ENCODE measurements around the gene PAK1. TPM values are rescaled to one million over a fixed set of nuclear protein-coding genes. Genes with fewer than 3 reads are reported as not detected.

The PAK1 gene
- total and polyA plus RNA-seq, 2 of the 8 experiments (the other 6 are each of a cell fraction or from before 2014, with no cell fraction given): 87.7 to 151 TPM

GRCh38 chr11:77401486-77402217 is 72.2 kb downstream of the PAK1 start:
- Histone ChIP-seq H3K4me2 (ENCODE audit: insufficient read depth in 1 of 2, low read depth in 2 of 2, low read length in 2 of 2) (no peak overlapping the region; a peak in 1 of 4 replicates), H2BK120ac (replicated peaks; ENCODE audit: low read depth, low read length) (no peak overlapping the region), H4K5ac (ENCODE audit: insufficient read length, low read depth, low read length) (no peak overlapping the region), H3K18ac (ENCODE audit: extremely low read depth, low read length) (no peak overlapping the region), H3K9me3 (ENCODE audit: insufficient read depth in 2 of 2, low read depth in 1 of 2, low read length in 1 of 2) (no peaks in the 10 kb centered on the region), H2BK20ac (ENCODE audit: low read length) (no peak overlapping the region), H2AK5ac (ENCODE audit: low read depth, low read length) (no peak overlapping the region; the same call in 1 of the 2 replicates), H2BK15ac (ENCODE audit: low read length) (no peak overlapping the region), H4K91ac (replicated peaks; ENCODE audit: insufficient read length, low read length) (no peak overlapping the region), H3K23ac (ENCODE audit: insufficient read length) (no peak overlapping the region), H2BK12ac (ENCODE audit: low read depth, low read length) (no peak overlapping the region), H3K4ac (replicated peaks; ENCODE audit: insufficient read length, low read depth, low read length) (no peak overlapping the region), H3K56ac (replicated peaks; ENCODE audit: insufficient read length, low read depth, low read length) (no peak overlapping the region), H3K79me2 (ENCODE audit: control insufficient read depth in 1 of 2, insufficient read depth in 2 of 2, low read length in 2 of 2) (peaks cover 38 to 96% of the 10 kb centered on the region in 2 experiments), H3K27me3 (replicated peaks in 1 of 4; ENCODE audit: control insufficient read depth in 3 of 4, extremely low read depth in 1 of 4, insufficient read depth in 3 of 4, low read length in 3 of 4) (no peaks in the 10 kb centered on the region), H2BK5ac (ENCODE audit: low read depth, low read length) (no peak overlapping the region; the same call in 1 of the 2 replicates), H4K20me1 (replicated peaks in 1 of 2; ENCODE audit: control insufficient read depth in 1 of 2, insufficient read depth in 2 of 2, low read length in 2 of 2) (peaks cover 4 to 20% of the 10 kb centered on the region in 2 experiments), H3K14ac (ENCODE audit: insufficient read length) (no peak overlapping the region), H2AFZ (ENCODE audit: low read length) (no peak overlapping the region), H3K27ac (ENCODE audit: low read depth, low read length) (no peak overlapping the region), H3K79me1 (ENCODE audit: low read depth, low read length) (peaks cover 5% of the 10 kb centered on the region), H3K9ac (replicated peaks in 1 of 4; ENCODE audit: extremely low read depth in 1 of 4, low read depth in 3 of 4, low read length in 3 of 4) (no peak overlapping the region), H3K4me1 (replicated peaks in 1 of 4; ENCODE audit: control insufficient read depth in 3 of 4, insufficient read depth in 4 of 4, low read length in 3 of 4) (peaks cover 0 to 17% (median 10%) of the 10 kb centered on the region in 4 experiments; a peak in 4 of 7 replicates), H3K36me3 (ENCODE audit: control insufficient read depth in 2 of 4, insufficient read depth in 4 of 4, low read length in 3 of 4) (no peaks in the 10 kb centered on the region; a peak in 1 of 8 replicates), H3K4me3 (ENCODE audit: extremely low read depth in 1 of 4, insufficient read depth in 2 of 4, low read depth in 3 of 4, low read length in 4 of 4) (no peak overlapping the region), H4K8ac (ENCODE audit: extremely low read depth, insufficient read depth, low read length) (no peak overlapping the region), H3K23me2 (ENCODE audit: low read depth, low read length) (no peaks in the 10 kb centered on the region; the same call in 1 of the 2 replicates)
- 93% methylated on average over 2 of the region's 2 CpGs; no CpG with 5 or more reads in 1 of the 2 experiments for WGBS, 2 experiments (ENCODE audit: extremely low coverage in 1 of 2, insufficient coverage in 1 of 2, insufficient read length in 1 of 2, insufficient replicate concordance in 2 of 2, low coverage in 1 of 2, low lambda C conversion rate in 2 of 2, missing lambda C conversion rate in 1 of 2)
- POLR2A ChIA-PET (ENCODE audit: partially characterized antibody): no interaction called here
- no peak for DNase-seq (ENCODE audit: low read depth in 1 of 2, low spot score in 2 of 2)
- CTCF ChIA-PET (ENCODE audit: partially characterized antibody): interaction anchor here (0.7 to 2.2 kb wide), 6 partner anchors 23 to 275 kb away, joined by 3 to 5 read pairs (median 3); no protein-coding TSS in a partner anchor
- no peak for FAIRE-seq
- TF ChIP-seq POU5F1 (IDR thresholded peaks at IDR 0.05; ENCODE audit: low read depth, low read length) (no peak), TCF12 (IDR thresholded peaks at IDR 0.05; ENCODE audit: low read depth, low read length) (no peak), CREB1 (IDR thresholded peaks at IDR 0.05) (no peak), KDM4A (IDR thresholded peaks at IDR 0.05; ENCODE audit: low read depth, low read length, severe bottlenecking) (no peak), RXRA (IDR thresholded peaks at IDR 0.05; ENCODE audit: insufficient read depth, low read depth, low read length) (no peak), NRF1 (IDR thresholded peaks at IDR 0.05; ENCODE audit: low read depth, low read length) (no peak), TAF1 (IDR thresholded peaks at IDR 0.05; ENCODE audit: low read depth, low read length) (no peak), RBBP5 (IDR thresholded peaks at IDR 0.05; ENCODE audit: borderline replicate concordance, low read depth, low read length) (no peak), GTF2F1 (IDR thresholded peaks at IDR 0.05; ENCODE audit: borderline replicate concordance, low read depth, low read length) (no peak), TAF7 (optimal IDR thresholded peaks at IDR 0.05; ENCODE audit: borderline replicate concordance, low read depth, low read length) (no peak)
